HL-60 (cell line): Measurements from ENCODE around the gene GTF2A1.

Source experiments
- GABPA ChIP-seq: IDR thresholded peaks from 2 replicates; pipeline ENCODE4 v1.6.1; 2012; ENCODE audit warnings: low read depth
- POLR2AphosphoS5 ChIP-seq: IDR thresholded peaks from 2 replicates; pipeline ENCODE4 v1.6.1; 2012; ENCODE audit warnings: low read depth
- SPI1 ChIP-seq: IDR thresholded peaks from 2 replicates; pipeline ENCODE4 v1.6.1; 2012; ENCODE audit warnings: low read depth, mild to moderate bottlenecking, borderline replicate concordance
- TF ChIP-seq, protein P1 (sequence below): IDR thresholded peaks from one replicate; pipeline ENCODE4 v1.5.1; 2011; ENCODE audit warnings: low read length, control low read depth, inconsistent platforms; ENCODE audit not compliant: insufficient read depth
- TF ChIP-seq, protein P2 (sequence below): IDR thresholded peaks from 2 replicates; pipeline ENCODE4 v1.6.1; 2012; ENCODE audit warnings: low read depth; ENCODE audit not compliant: insufficient replicate concordance

DNA sequence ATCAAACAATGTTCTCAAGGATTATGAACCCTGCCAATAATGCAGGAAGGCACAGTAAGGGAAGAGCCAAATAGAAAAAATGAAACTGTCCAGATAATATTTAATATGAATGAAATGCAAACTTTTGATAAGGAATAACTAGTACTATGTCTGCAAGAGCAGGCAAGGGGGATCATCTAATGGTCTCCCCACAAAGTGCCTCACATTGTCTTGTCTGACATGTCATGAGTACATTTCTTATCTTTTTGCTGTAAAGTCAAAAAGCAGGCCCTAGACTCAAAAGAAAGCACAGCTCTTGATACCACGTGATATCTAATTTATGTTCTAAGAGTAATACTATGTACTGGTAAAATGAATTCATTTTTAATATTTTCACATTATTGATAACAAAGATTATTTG, 43.9 kb upstream of the GTF2A1 start:
- TF ChIP-seq, protein P1, sequence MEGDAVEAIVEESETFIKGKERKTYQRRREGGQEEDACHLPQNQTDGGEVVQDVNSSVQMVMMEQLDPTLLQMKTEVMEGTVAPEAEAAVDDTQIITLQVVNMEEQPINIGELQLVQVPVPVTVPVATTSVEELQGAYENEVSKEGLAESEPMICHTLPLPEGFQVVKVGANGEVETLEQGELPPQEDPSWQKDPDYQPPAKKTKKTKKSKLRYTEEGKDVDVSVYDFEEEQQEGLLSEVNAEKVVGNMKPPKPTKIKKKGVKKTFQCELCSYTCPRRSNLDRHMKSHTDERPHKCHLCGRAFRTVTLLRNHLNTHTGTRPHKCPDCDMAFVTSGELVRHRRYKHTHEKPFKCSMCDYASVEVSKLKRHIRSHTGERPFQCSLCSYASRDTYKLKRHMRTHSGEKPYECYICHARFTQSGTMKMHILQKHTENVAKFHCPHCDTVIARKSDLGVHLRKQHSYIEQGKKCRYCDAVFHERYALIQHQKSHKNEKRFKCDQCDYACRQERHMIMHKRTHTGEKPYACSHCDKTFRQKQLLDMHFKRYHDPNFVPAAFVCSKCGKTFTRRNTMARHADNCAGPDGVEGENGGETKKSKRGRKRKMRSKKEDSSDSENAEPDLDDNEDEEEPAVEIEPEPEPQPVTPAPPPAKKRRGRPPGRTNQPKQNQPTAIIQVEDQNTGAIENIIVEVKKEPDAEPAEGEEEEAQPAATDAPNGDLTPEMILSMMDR: no peak
- no peak for TF ChIP-seq SPI1
- TF ChIP-seq POLR2AphosphoS5: no peak
- TF ChIP-seq GABPA: no peak
- TF ChIP-seq, protein P2, sequence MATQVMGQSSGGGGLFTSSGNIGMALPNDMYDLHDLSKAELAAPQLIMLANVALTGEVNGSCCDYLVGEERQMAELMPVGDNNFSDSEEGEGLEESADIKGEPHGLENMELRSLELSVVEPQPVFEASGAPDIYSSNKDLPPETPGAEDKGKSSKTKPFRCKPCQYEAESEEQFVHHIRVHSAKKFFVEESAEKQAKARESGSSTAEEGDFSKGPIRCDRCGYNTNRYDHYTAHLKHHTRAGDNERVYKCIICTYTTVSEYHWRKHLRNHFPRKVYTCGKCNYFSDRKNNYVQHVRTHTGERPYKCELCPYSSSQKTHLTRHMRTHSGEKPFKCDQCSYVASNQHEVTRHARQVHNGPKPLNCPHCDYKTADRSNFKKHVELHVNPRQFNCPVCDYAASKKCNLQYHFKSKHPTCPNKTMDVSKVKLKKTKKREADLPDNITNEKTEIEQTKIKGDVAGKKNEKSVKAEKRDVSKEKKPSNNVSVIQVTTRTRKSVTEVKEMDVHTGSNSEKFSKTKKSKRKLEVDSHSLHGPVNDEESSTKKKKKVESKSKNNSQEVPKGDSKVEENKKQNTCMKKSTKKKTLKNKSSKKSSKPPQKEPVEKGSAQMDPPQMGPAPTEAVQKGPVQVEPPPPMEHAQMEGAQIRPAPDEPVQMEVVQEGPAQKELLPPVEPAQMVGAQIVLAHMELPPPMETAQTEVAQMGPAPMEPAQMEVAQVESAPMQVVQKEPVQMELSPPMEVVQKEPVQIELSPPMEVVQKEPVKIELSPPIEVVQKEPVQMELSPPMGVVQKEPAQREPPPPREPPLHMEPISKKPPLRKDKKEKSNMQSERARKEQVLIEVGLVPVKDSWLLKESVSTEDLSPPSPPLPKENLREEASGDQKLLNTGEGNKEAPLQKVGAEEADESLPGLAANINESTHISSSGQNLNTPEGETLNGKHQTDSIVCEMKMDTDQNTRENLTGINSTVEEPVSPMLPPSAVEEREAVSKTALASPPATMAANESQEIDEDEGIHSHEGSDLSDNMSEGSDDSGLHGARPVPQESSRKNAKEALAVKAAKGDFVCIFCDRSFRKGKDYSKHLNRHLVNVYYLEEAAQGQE: no peak
